ENCODE data around the gene MGRN1. TPM values are rescaled to one million over a fixed set of nuclear protein-coding genes. Genes with fewer than 3 reads are reported as not detected.
A peak's percentile ranks its signal among the peaks of the same experiment; 100 is the strongest.

MGRN1 gene
- total RNA-seq, 1 experiment from 2014 or later, result 54.6 TPM

DNA sequence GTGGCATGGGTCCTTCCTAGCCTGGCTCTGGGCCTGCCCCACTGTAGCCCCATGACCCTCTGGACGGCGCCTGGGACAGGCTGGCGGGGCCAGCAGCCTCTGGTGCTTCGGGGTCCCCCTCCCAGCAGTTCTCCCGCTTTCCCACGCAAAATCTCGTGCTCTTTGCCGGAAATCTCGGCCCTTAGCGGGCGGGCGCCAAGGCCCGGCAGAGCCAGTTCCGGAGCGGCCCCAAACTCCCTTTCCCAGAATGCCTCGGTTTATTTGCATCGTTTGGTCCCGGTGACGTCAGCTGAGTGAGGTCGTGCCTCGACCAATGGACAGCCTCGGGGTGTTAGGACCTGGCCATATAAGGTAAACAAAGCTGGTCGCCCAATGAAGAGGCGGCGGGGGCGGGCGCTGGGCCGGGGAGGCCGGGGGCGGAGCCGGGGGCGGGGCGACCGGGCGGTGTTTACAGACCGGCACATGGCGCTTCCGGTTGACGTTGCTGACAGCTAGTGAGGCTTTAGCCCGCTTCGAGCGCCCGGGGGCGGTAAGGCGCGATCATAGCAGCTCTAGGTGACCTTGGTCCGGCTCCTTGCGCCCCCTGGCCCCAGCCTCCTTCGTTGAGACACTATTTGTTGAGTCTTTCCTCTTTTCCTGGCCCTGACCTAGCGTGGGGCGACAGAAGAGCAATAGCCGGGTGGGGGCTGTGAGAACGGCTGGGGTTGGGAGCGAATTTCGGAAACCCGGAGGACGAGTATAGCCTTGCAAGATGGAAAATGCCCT, 8.4 kb upstream of the MGRN1 start:
- peak; percentile 100 for DNase-seq (ENCODE audit: low spot score)
- CTCF ChIA-PET, result interaction anchor here (0.6 to 0.7 kb wide), 4 partner anchors 32 to 289 kb away, joined by 3 to 10 read pairs (median 8); no protein-coding TSS in a partner anchor
- Histone ChIP-seq H3K9me3 (ENCODE audit: low read depth, low read length, poor library complexity, severe bottlenecking) (no peaks in the 10 kb centered on the region), H3K36me3 (ENCODE audit: insufficient read depth, low read length, poor library complexity, severe bottlenecking) (no peaks in the 10 kb centered on the region), H3K4me3 (ENCODE audit: low read depth, low read length, poor library complexity, severe bottlenecking) (peak overlapping the region; percentile 59), H3K27ac (ENCODE audit: low read depth, low read length, poor library complexity, severe bottlenecking) (peak overlapping the region; percentile 99), H3K4me1 (ENCODE audit: insufficient read depth, low read length, poor library complexity, severe bottlenecking) (peaks cover 20% of the 10 kb centered on the region), H3K27me3 (replicated peaks; ENCODE audit: insufficient read depth, low read depth, low read length, poor library complexity) (no peaks in the 10 kb centered on the region)
- BruUV-seq (replicated peaks), result no TSS peak
- TF ChIP-seq EZH2 (IDR thresholded peaks at IDR 0.05; ENCODE audit: borderline replicate concordance, low read depth, low read length, poor library complexity, severe bottlenecking) (no peak), CTCF (conservative IDR thresholded peaks at IDR 0.05; ENCODE audit: low read depth, low read length) (peak; percentile 43)
- intact Hi-C loops (cut with micrococcal nuclease; ENCODE audit: unreplicated experiment), result no loop called here
- POLR2A ChIA-PET (ENCODE audit: low non-redundant PET), result interaction anchor here (0.6 to 0.7 kb wide), 3 partner anchors 10 to 748 kb away, joined by 3 to 9 read pairs (median 4); no protein-coding TSS in a partner anchor

GRCh38 chr16:4617880-4618279, 6.7 kb upstream of the MGRN1 start:
- H3K4me3 ChIP-seq (ENCODE audit: low read depth, low read length, poor library complexity, severe bottlenecking), result no peak overlapping the region
- POLR2A ChIA-PET (ENCODE audit: low non-redundant PET), result no interaction called here
- CTCF ChIA-PET, result no interaction called here
- no peak overlapping the region for H3K27ac ChIP-seq (ENCODE audit: low read depth, low read length, poor library complexity, severe bottlenecking)
- no TSS peak for BruUV-seq (replicated peaks)
- intact Hi-C loops (cut with micrococcal nuclease; ENCODE audit: unreplicated experiment), result no loop called here
- no peak for DNase-seq (ENCODE audit: low spot score)
- H3K27me3 ChIP-seq (replicated peaks; ENCODE audit: insufficient read depth, low read depth, low read length, poor library complexity), result no peaks in the 10 kb centered on the region
- no peaks in the 10 kb centered on the region for H3K9me3 ChIP-seq (ENCODE audit: low read depth, low read length, poor library complexity, severe bottlenecking)
- no peak for TF ChIP-seq EZH2 (IDR thresholded peaks at IDR 0.05; ENCODE audit: borderline replicate concordance, low read depth, low read length, poor library complexity, severe bottlenecking)
- TF ChIP-seq CTCF (conservative IDR thresholded peaks at IDR 0.05; ENCODE audit: low read depth, low read length), result no peak
- peaks cover 20% of the 10 kb centered on the region for H3K4me1 ChIP-seq (ENCODE audit: insufficient read depth, low read length, poor library complexity, severe bottlenecking)
- H3K36me3 ChIP-seq (ENCODE audit: insufficient read depth, low read length, poor library complexity, severe bottlenecking), result no peaks in the 10 kb centered on the region

DNA sequence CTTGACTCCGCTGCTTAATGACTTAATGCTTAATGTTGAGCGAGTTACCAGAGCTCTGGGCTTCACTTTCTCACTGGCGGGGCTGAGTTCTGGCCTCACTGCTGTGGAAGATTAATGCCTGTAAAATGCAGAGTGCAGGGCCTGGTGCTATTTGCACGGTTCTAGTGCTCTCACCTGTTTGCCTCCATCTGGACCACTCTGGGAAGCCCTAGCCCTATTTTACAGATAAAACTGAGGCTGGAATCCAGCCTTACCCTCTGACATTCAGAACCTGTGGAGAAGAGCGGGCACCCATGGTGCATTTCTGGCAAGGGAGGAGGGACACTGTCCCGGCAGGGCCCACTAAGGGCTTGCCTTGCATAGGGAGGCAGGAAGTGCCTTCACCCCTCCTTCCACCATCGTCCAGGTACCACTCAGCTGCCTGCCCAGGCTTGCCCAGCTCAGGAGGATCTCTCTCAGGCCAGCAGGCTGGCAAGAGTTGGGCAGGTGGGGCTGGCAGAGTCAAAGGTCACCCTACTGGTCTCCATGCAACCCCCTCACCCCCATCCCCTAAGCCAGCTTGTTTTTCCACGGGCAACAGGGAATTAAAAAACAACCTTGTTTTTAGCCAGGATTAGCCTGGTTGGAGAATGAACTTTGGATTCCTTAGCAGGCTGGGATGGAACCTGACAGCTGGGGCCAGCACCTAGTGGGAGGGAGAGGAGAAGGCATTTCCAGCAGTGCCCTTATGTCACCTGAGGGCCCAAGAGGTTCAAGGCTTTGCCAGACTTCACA, 5.8 kb upstream of the MGRN1 start:
- Histone ChIP-seq H3K27ac (ENCODE audit: low read depth, low read length, poor library complexity, severe bottlenecking) (no peak overlapping the region), H3K27me3 (replicated peaks; ENCODE audit: insufficient read depth, low read depth, low read length, poor library complexity) (no peaks in the 10 kb centered on the region), H3K36me3 (ENCODE audit: insufficient read depth, low read length, poor library complexity, severe bottlenecking) (no peaks in the 10 kb centered on the region), H3K4me3 (ENCODE audit: low read depth, low read length, poor library complexity, severe bottlenecking) (no peak overlapping the region), H3K9me3 (ENCODE audit: low read depth, low read length, poor library complexity, severe bottlenecking) (no peaks in the 10 kb centered on the region), H3K4me1 (ENCODE audit: insufficient read depth, low read length, poor library complexity, severe bottlenecking) (peaks cover 12% of the 10 kb centered on the region)
- no peak for DNase-seq (ENCODE audit: low spot score)
- BruUV-seq (replicated peaks), result no TSS peak
- ChIA-PET POLR2A (ENCODE audit: low non-redundant PET) (no interaction called here), CTCF (no interaction called here)
- TF ChIP-seq CTCF (conservative IDR thresholded peaks at IDR 0.05; ENCODE audit: low read depth, low read length) (no peak), EZH2 (IDR thresholded peaks at IDR 0.05; ENCODE audit: borderline replicate concordance, low read depth, low read length, poor library complexity, severe bottlenecking) (no peak)
- intact Hi-C loops (cut with micrococcal nuclease; ENCODE audit: unreplicated experiment), result no loop called here
